Measurements from ENCODE around the gene ADH1C. TPM values are rescaled to one million over a fixed set of nuclear protein-coding genes. Genes with fewer than 3 reads are reported as not detected.
"Not testable (repeated sequence)": the region's sequence is repeated elsewhere in the genome, so short reads cannot be mapped to it uniquely, and the experiment has no call there.

The ADH1C gene
- total and polyA plus RNA-seq, 4 experiments from 2014 or later = not detected

DNA sequence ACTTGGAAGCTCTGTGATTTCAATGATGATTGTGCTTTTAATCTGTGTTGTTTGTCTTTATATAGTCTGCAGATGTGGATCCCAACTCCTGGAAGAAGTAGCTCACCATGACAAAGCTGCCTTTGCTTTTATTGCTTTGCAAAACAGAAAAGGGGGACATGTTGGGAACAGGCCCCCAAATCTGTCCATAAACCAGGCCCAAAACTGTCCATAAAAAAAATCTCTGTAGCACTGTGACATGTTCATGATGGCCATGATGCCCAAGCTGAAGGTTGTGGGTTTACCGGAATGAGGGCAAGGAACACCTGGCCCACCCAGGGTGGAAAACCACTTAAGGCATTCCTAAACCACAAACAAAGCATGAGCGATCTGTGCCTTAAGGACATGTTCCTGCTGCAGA is 19.9 kb upstream of the ADH1C start:
- H3K4me3 Mint-ChIP-seq; intact Hi-C loops (cut with micrococcal nuclease); H3K27ac Mint-ChIP-seq; H3K4me3 ChIP-seq (ENCODE audit: low read length in 2 of 2); DNase-seq; H3K36me3 Mint-ChIP-seq; H3K27me3 ChIP-seq (ENCODE audit: insufficient read depth, low read length); POLR2A ChIA-PET (ENCODE audit: partially characterized antibody); CTCF ChIA-PET (ENCODE audit: partially characterized antibody); H3K27ac ChIP-seq (ENCODE audit: low read depth, low read length); H3K36me3 ChIP-seq (ENCODE audit: insufficient read depth, low read length); H3K4me1 ChIP-seq (ENCODE audit: insufficient read depth, low read length); H3K4me1 Mint-ChIP-seq; H3K9me3 ChIP-seq (ENCODE audit: control insufficient read depth in 1 of 2, low read length in 2 of 2): not testable (repeated sequence)
- Mint-ChIP-seq H3K9me3 (peaks cover 3 to 40% (median 33%) of the 10 kb centered on the region in 8 donors), H3K27me3 (peaks cover 11 to 12% of the 10 kb centered on the region in 2 donors)

DNA sequence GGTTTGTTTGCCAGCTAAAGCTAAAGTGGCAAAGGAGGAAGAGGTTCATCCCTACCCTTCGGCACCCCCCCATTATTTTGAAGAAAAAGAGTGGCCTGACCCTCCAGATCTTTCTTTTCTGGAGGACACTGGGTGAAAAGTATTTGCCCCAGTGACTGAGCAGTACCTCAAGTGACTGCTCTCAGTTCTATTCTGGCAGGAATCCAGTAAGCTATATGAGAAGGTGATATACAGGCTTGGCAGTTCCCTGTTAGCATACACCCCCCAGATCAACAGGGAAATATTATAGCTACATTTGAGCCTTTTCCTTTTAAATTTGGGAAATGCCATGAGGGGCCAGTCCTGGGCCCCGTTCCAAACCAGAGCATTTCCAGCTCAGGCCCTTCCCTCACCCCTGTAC is 15.3 kb upstream of the ADH1C start:
- H3K27me3 Mint-ChIP-seq; DNase-seq; H3K27ac ChIP-seq (ENCODE audit: low read depth, low read length); H3K4me1 Mint-ChIP-seq; H3K9me3 ChIP-seq (ENCODE audit: control insufficient read depth in 1 of 2, low read length in 2 of 2); CTCF ChIA-PET (ENCODE audit: partially characterized antibody); H3K4me3 Mint-ChIP-seq; intact Hi-C loops (cut with micrococcal nuclease); POLR2A ChIA-PET (ENCODE audit: partially characterized antibody); H3K36me3 ChIP-seq (ENCODE audit: insufficient read depth, low read length); H3K4me1 ChIP-seq (ENCODE audit: insufficient read depth, low read length); H3K27ac Mint-ChIP-seq; H3K36me3 Mint-ChIP-seq; H3K27me3 ChIP-seq (ENCODE audit: insufficient read depth, low read length); H3K4me3 ChIP-seq (ENCODE audit: low read length in 2 of 2): not testable (repeated sequence)
- peaks cover 0 to 18% (median 10%) of the 10 kb centered on the region in 8 donors for H3K9me3 Mint-ChIP-seq

DNA sequence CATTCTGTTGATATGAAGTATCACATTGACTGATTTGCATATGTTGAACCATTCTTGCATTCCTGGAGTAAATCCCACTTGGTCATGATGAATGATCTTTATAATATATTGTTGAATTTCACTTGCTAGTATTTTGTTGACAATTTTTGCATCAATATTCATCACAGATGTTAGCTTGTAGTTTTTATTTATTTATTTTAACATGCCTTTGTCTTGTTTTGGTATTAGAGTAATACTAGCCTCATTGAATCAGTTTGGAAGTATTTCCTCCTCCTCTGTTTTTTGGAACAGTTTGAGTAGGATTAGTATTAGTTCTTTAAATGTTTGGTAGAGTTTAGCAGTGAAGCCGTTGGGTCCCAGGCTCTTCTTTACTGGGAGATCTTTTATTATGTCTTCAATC is 13.9 kb upstream of the ADH1C start:
- ChIA-PET CTCF (ENCODE audit: partially characterized antibody) (no interaction called here), POLR2A (ENCODE audit: partially characterized antibody) (no interaction called here)
- Histone ChIP-seq H3K36me3 (ENCODE audit: insufficient read depth, low read length) (no peaks in the 10 kb centered on the region), H3K4me3 (ENCODE audit: low read length in 2 of 2) (no peak overlapping the region), H3K9me3 (ENCODE audit: control insufficient read depth in 1 of 2, low read length in 2 of 2) (no peaks in the 10 kb centered on the region), H3K27ac (ENCODE audit: low read depth, low read length) (no peak overlapping the region), H3K4me1 (ENCODE audit: insufficient read depth, low read length) (no peaks in the 10 kb centered on the region), H3K27me3 (ENCODE audit: insufficient read depth, low read length) (no peaks in the 10 kb centered on the region)
- H3K36me3 Mint-ChIP-seq = peaks cover 0 to 2% of the 10 kb centered on the region in 2 donors
- H3K9me3 Mint-ChIP-seq = peaks cover 0 to 8% (median 1%) of the 10 kb centered on the region in 8 donors
- H3K27me3 Mint-ChIP-seq = peaks cover 5 to 9% of the 10 kb centered on the region in 2 donors
- H3K4me1 Mint-ChIP-seq = peaks cover 0 to 3% (median 0%) of the 10 kb centered on the region in 4 donors
- no peak overlapping the region for H3K4me3 Mint-ChIP-seq
- intact Hi-C loops (cut with micrococcal nuclease) = no loop called here
- DNase-seq = no peak
- no peak overlapping the region for H3K27ac Mint-ChIP-seq

DNA sequence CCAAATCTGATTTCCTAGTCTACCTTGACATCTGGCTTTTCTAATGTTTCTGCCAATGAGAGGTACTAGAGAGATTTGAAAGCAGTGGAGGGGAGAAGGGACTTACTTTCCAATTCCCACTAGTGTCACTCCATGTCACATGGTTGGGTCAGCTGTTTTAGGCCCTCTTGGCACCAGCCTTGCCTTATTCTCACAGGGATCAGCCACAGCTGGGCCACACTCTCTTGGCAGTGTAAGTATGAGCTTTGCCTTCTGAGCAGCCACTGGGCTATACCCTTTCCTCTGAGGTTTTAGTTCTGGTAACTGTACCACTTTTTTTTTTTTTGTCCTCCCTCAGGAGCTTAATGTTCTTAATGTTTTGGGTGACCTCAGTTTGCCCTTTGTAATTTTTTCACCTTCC is 10.2 kb upstream of the ADH1C start:
- Histone ChIP-seq H3K27ac (ENCODE audit: low read depth, low read length) (no peak overlapping the region), H3K9me3 (ENCODE audit: control insufficient read depth in 1 of 2, low read length in 2 of 2) (no peaks in the 10 kb centered on the region), H3K4me3 (ENCODE audit: low read length in 2 of 2) (no peak overlapping the region), H3K27me3 (ENCODE audit: insufficient read depth, low read length) (no peaks in the 10 kb centered on the region), H3K36me3 (ENCODE audit: insufficient read depth, low read length) (no peaks in the 10 kb centered on the region), H3K4me1 (ENCODE audit: insufficient read depth, low read length) (no peaks in the 10 kb centered on the region)
- Mint-ChIP-seq H3K27ac (no peak overlapping the region), H3K9me3 (peaks cover 0 to 6% (median 3%) of the 10 kb centered on the region in 8 donors), H3K36me3 (peaks cover 0 to 2% of the 10 kb centered on the region in 2 donors), H3K4me3 (no peak overlapping the region), H3K27me3 (peaks cover 0 to 4% of the 10 kb centered on the region in 2 donors), H3K4me1 (peaks cover 0 to 3% (median 0%) of the 10 kb centered on the region in 4 donors)
- ChIA-PET POLR2A (ENCODE audit: partially characterized antibody) (no interaction called here), CTCF (ENCODE audit: partially characterized antibody) (no interaction called here)
- intact Hi-C loops (cut with micrococcal nuclease) = no loop called here
- DNase-seq = no peak

DNA sequence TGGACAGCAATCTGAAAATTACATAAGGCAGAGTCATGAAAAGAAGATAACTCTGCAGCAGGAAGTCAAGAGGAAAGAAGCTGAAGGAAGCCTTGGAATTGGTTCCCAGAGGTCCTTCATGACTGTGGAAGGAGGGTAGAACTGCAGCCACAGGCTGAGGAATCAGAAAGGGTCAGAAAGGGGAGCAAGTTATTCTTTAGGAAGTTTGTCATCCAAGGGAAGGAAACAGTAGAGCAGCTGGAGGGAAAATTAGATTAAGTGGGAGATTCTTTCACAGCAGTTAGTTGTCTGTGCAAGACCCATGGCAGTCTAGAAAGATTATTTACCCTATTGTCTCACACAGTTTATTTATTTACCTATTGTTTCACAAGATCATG is 9.3 kb upstream of the ADH1C start:
- H3K9me3 ChIP-seq (ENCODE audit: control insufficient read depth in 1 of 2, low read length in 2 of 2) = no peaks in the 10 kb centered on the region
- H3K27ac ChIP-seq (ENCODE audit: low read depth, low read length) = no peak overlapping the region
- no peak overlapping the region for H3K4me3 ChIP-seq (ENCODE audit: low read length in 2 of 2)
- H3K4me1 Mint-ChIP-seq = peaks cover 0 to 3% (median 0%) of the 10 kb centered on the region in 4 donors
- no peak for DNase-seq
- no peak overlapping the region for H3K27ac Mint-ChIP-seq
- H3K27me3 ChIP-seq (ENCODE audit: insufficient read depth, low read length) = no peaks in the 10 kb centered on the region
- H3K27me3 Mint-ChIP-seq = no peaks in the 10 kb centered on the region
- no peaks in the 10 kb centered on the region for H3K4me1 ChIP-seq (ENCODE audit: insufficient read depth, low read length)
- POLR2A ChIA-PET (ENCODE audit: partially characterized antibody) = no interaction called here
- H3K36me3 Mint-ChIP-seq = peaks cover 0 to 2% of the 10 kb centered on the region in 2 donors
- intact Hi-C loops (cut with micrococcal nuclease) = no loop called here
- H3K9me3 Mint-ChIP-seq = peaks cover 0 to 6% (median 3%) of the 10 kb centered on the region in 8 donors
- H3K4me3 Mint-ChIP-seq = no peak overlapping the region
- CTCF ChIA-PET (ENCODE audit: partially characterized antibody) = no interaction called here
- no peaks in the 10 kb centered on the region for H3K36me3 ChIP-seq (ENCODE audit: insufficient read depth, low read length)

DNA sequence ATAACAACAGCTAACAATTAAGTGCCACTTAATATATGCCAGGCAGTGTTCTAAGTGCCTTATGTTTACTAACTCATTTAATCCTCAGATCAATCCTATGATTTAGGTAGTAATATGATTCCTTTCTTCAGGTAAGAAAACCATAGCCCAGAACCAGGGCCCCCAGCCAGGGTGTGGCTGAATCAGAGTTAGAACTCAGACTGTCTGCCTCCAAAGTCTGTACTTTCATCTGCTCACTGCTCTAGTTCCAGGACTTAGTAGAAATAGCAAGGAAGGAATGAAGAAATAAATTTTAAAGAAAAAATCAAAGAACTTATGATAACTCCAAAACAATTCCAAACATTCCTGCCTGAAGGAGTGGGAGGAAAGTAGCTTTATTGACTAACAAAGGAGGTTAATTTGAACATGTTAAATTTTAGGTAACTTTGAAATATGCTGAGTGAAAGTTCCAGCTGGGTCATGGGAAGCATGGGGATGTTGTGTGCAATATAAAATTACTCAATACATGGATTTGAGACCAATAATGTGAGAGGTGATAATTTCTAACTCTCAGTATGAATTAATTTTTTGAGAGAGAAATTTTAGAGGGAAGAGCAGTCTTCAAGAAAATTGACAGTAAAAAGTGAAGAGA is 8.8 kb upstream of the ADH1C start:
- peaks cover 0 to 2% of the 10 kb centered on the region in 2 donors for H3K36me3 Mint-ChIP-seq
- H3K9me3 ChIP-seq (ENCODE audit: control insufficient read depth in 1 of 2, low read length in 2 of 2) = no peaks in the 10 kb centered on the region
- no peaks in the 10 kb centered on the region for H3K36me3 ChIP-seq (ENCODE audit: insufficient read depth, low read length)
- H3K4me1 Mint-ChIP-seq = peaks cover 0 to 3% (median 0%) of the 10 kb centered on the region in 4 donors
- H3K4me1 ChIP-seq (ENCODE audit: insufficient read depth, low read length) = no peaks in the 10 kb centered on the region
- CTCF ChIA-PET (ENCODE audit: partially characterized antibody) = no interaction called here
- no peak for DNase-seq
- peaks cover 0 to 6% (median 3%) of the 10 kb centered on the region in 8 donors for H3K9me3 Mint-ChIP-seq
- H3K27ac Mint-ChIP-seq = peak overlapping the region in 1 of 7 donors; percentile 11
- no peak overlapping the region for H3K4me3 Mint-ChIP-seq
- peaks cover 0 to 3% of the 10 kb centered on the region in 2 donors for H3K27me3 Mint-ChIP-seq
- no peak overlapping the region for H3K27ac ChIP-seq (ENCODE audit: low read depth, low read length)
- POLR2A ChIA-PET (ENCODE audit: partially characterized antibody) = no interaction called here
- H3K4me3 ChIP-seq (ENCODE audit: low read length in 2 of 2) = no peak overlapping the region
- no peaks in the 10 kb centered on the region for H3K27me3 ChIP-seq (ENCODE audit: insufficient read depth, low read length)
- intact Hi-C loops (cut with micrococcal nuclease) = no loop called here

DNA sequence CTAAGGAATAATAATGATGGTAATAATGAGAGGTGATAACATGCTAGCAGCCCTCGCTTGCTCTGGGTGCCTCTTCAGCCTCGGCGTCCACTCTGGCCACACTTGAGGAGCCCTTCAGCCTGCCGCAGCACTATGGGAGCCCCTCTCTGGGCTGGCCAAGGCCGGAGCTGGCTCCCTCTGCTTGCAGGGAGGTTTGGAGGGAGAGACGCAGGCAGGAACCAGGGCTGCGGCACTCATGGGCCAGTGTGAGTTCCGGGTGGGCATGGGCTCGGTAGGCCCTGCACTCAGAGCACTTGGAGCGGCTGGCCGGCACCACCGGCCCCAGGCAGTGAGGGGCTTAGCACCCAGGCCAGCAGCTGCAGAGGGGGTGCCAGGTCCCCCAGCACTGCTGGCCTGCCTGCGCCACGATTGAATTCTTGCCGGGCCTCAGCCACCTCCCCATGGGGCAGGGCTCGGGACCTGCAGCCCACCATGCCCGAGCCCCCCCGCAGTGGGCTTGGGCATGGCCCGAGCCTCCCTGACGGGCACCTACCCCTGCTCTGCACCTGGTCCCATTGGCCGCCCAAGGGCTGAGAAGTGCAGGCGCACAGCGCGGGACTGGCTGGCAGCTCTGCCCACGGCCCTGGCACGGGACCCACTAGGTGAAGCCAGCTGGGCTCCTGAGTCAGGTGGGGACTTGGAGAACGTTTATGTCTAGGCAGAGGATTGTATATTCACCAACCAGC is 7.1 kb upstream of the ADH1C start:
- H3K4me3 Mint-ChIP-seq = no peak overlapping the region
- Histone ChIP-seq H3K36me3 (ENCODE audit: insufficient read depth, low read length) (no peaks in the 10 kb centered on the region), H3K9me3 (ENCODE audit: control insufficient read depth in 1 of 2, low read length in 2 of 2) (no peaks in the 10 kb centered on the region), H3K4me1 (ENCODE audit: insufficient read depth, low read length) (no peaks in the 10 kb centered on the region), H3K27me3 (ENCODE audit: insufficient read depth, low read length) (no peaks in the 10 kb centered on the region), H3K27ac (ENCODE audit: low read depth, low read length) (no peak overlapping the region), H3K4me3 (ENCODE audit: low read length in 2 of 2) (no peak overlapping the region)
- DNase-seq = no peak
- no peak overlapping the region for H3K27ac Mint-ChIP-seq
- peaks cover 0 to 3% (median 0%) of the 10 kb centered on the region in 4 donors for H3K4me1 Mint-ChIP-seq
- H3K9me3 Mint-ChIP-seq = peaks cover 0 to 15% (median 4%) of the 10 kb centered on the region in 8 donors
- H3K27me3 Mint-ChIP-seq = peaks cover 3 to 4% of the 10 kb centered on the region in 2 donors
- CTCF ChIA-PET (ENCODE audit: partially characterized antibody) = no interaction called here
- POLR2A ChIA-PET (ENCODE audit: partially characterized antibody) = no interaction called here
- intact Hi-C loops (cut with micrococcal nuclease) = no loop called here
- peaks cover 0 to 2% of the 10 kb centered on the region in 2 donors for H3K36me3 Mint-ChIP-seq
